GM19023 (cell line): ENCODE data around the gene PELI3.

Experiments
- ATAC-seq: cut with Tn5 transposase; IDR thresholded peaks from one replicate; pipeline ENCODE4 v1.9.1; 2021; ENCODE audit warnings: mild to moderate bottlenecking, moderate library complexity; ENCODE audit not compliant: unreplicated experiment

Gene PELI3

GRCh38 chr11:66495401-66495854 lies 28.7 kb downstream of the PELI3 start:
- ATAC-seq = no peak

- no peak for ATAC-seq
Measured at GRCh38 chr11:66497206-66497605, 30.5 kb downstream of the PELI3 start.

GRCh38 chr11:66498506-66498905 lies 31.8 kb downstream of the PELI3 start:
- ATAC-seq = no peak

GRCh38 chr11:66505276-66505816 lies 38.6 kb downstream of the PELI3 start:
- ATAC-seq = no peak

GRCh38 chr11:66509131-66509561 lies 42.4 kb downstream of the PELI3 start:
- ATAC-seq = no peak

GRCh38 chr11:66510271-66510989 lies 43.7 kb downstream of the PELI3 start, which contains the start of gene BBS1:
TSS of gene BBS1 (plus strand) at chr11:66510635. CDS start at chr11:66510660, 25 bp downstream.
- no peak for ATAC-seq

- ATAC-seq = no peak
Measured at GRCh38 chr11:66510990-66511339, 44.3 kb downstream of the PELI3 start.

GRCh38 chr11:66523611-66524010 lies 56.9 kb downstream of the PELI3 start:
- no peak for ATAC-seq

- ATAC-seq = no peak
Measured at GRCh38 chr11:66524304-66525040, 57.8 kb downstream of the PELI3 start.
